NCI-H82 treated with DMSO at 0.1 percent for 48 hours (cell line): ENCODE results near the gene TMC2.

ENCODE experiments used
- DNase-seq: peaks from one replicate; lab custom pipeline; 2025; ENCODE audit not compliant: unreplicated experiment; lab: John Stamatoyannopoulos, UW

The TMC2 gene

DNA sequence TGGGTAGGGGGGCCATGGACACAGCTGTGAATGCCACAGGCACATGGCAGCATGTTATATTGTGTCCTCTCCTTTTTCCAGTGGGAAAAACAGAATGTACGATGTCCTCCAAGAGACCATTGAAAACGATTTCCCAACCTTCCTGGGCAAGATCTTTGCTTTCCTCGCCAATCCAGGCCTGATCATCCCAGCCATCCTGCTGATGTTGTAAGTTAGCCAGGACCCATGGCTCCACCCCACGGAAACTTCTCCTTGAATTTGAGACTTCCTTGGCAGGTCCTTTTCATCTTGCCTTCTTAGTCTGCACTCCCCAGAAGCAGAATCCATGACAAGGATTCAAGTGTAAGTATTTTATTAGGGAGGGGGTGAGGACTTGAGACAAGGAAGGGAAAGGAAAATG is 87.8 kb downstream of the TMC2 start:
- no peak for DNase-seq

DNA sequence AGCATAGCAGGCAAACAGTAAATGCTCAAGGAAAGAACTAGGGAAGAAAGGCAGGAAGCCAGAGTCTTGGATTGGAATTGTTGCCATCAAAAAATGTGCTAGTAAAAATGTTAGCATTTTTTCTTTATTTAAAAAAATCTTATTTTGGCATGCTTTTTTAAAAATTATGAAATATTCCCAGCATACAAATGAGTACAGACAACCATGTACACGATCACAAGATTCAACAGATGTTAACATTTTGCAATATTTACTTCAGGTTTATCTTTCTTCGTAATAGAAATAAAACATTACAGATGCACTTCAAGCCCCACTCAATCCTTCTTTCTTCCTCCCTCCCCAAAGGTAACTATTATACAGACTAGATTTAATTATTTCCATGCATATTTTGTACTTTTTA is 88.7 kb downstream of the TMC2 start:
- DNase-seq = no peak

DNA sequence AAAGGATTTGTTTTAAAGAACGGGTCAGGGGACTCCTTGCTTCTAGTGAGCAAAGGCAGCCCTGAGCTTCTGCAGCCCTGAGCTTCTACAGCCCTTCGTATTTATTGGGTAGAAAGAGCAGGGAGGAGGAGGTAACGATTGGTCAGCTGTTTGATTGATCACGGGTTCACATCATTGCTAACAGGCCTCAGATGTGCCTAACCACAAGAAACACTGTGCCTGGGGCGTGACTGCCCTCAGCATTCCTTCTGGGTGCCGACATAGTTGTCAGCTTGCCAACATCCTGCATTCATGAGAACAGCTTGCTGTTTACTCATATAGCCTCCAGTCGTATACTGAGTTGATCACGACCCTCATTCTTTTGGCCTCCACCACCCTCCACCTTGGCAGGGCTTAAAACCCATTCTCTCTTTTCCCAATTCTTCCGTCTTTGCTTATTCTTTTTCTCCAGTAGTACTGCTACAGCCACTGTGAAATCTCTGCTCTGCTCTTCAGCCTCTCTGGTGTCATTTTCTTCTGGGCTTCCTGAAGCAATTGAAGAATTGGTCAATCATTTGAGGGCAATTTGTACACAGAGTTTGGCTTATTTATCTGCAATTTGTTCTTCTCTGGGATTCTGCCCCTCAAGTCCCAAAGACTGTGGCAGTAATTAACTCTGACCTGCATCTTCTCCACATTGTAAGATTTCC is 90.6 kb downstream of the TMC2 start:
- DNase-seq = no peak

DNA sequence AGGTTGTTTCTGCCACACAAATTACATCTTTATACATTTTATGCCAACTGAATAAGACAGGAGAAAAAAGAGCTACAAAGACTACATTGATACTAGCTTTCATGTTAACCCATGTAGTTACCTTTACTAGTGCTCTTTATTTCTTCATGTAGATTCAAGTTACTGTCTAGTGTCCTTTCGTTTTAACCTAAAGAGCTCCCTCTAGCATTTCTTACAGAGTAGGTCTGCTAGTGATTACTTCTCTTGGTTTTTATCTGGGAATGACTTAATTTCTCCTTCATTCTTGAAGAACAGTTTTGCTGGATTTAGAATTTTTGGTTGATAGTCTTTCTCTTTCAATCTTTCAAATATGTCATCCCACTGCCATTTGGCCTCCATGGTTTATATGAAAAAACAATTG is 94.9 kb downstream of the TMC2 start:
- DNase-seq = no peak

DNA sequence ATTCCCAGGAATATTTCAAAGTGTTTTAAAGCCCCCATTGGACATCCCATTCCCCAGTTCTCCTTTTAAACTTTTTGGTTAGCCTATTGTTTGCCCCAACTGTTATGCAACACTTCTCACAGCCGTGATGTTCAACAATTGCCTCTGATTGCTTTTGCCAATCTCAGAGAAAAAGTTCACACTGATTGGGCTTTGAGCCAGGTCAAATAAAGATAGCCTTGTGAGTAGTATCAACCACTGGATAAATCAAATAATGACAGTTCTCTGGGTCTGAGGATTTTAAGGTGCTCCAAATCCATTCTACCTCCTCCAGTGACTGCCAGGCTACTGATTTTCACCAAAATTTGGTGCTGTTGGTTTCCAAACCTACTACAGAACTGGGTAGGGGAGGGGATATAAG is 97.0 kb downstream of the TMC2 start:
- no peak for DNase-seq

DNA sequence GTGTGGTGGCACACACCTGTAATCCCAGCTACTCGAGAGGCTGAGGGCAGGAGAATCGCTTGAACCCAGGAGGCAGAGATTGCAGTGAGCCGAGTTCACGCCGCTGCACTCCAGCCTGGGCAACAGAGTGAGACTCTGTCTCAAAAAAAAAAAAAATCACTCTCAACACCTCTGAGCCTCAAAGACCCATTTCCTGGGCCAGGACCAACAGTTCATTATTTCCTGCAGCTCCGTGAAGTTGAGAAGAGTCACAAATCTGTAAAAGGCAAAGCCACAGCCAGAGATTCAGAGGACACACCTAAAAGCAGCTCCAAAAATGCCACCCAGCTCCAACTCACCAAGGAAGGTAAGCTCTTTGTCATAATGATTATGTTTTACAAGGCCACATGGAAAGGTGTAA is 100.9 kb downstream of the TMC2 start:
- no peak for DNase-seq

DNA sequence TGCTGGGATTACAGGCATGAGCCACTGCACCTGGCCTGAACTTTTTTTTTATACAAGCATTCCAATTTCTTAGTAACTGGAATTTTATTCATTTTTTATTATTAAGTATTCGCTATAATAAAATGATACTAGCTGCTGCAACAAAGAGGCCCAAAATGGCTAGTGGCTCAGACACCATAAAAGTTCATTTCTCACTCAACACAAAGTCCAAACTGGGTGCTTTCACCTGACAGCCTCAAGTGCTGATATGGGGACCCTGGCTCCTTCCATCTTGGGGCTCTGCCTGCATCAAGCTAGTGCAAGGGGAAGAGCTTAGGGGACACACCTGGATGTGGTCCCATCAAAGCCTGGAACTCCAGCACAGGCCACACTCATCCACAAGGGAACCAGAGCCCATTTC is 103.9 kb downstream of the TMC2 start:
- no peak for DNase-seq

DNA sequence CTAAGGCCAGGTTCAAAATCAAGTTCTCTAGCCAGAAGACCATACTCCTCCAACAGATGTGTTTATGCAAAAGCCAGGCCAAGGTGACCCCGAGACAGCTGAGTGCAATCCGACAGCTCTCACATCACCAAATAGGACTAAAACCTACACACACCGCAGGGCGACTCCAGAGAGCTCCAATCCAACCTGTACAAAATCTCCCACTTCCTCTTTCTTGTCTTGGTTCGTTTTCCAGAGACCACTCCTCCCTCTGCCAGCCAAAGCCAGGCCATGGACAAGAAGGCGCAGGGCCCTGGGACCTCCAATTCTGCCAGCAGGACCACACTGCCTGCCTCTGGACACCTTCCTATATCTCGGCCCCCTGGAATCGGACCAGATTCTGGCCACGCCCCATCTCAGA is 104.5 kb downstream of the TMC2 start:
- no peak for DNase-seq

DNA sequence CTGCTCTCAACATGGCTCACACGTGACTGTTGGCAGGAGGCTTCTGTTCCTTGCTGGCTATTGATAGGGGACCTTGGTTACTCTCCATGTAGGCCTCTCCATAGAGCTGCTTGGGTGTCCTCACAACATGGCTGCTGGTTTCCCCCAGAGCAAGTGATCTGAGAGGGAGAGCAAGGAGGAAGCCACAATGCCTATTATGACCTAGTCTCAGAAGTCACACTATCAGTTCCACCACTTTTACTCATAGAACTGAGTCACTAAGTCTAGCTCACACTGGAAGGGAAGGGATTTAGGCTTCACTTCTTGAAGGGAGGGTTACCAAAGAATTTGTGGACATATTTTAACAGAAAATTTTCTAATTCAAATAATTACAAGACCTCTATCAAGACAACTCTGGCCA is 107.3 kb downstream of the TMC2 start:
- DNase-seq = no peak

DNA sequence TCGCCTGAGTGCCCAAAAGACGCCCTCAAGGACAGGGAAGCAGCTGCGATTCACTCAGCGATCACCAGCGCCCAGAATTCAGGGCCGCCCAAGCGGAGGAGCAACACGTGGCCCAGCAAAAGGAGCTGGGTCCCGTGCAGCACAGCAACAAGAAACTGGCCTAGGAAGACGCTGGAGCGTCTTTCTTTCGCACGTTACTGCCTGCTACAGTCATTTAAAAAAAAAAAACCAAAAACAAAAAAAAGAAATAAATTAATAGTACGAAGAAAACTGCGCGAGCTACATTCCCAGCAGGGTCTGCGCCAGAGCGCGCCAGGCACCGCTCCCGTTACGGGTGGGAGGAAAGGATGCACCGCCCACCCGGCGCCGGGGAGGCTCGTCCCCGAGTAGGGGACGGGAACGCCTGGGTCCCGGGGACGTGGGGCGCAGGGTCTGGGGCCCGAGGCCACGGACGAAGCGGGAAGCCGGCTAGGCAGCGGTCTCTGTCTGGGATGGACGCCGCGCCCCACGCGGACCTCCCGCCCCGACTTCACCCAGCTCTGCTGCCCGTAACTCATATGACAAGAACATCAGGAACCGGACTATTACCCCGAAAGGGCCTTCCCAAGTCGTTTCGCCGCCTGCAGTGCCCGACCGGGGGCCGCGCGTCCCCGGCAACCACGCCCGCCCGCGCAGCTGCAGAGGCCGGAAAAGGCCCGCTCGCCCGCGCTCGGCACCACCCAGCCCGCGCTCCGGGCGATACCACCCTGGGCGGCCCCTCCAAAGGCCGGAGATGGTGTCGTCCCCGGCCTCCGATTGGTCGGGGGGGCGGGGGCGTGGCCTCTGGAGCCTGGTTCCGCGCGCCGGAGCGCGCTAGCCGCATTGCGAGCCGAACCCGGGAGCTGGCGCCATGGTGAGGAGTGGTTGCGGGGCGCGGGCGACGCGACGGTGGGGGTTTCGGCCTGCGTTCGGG is 115.7 kb downstream of the TMC2 start, which contains the start of gene NOP56:
TSS of gene NOP56 (plus strand) at position 861 of the 952 bp plus-strand sequence. CDS start at position 890, 29 bp downstream.
- peak; percentile 65 for DNase-seq

DNA sequence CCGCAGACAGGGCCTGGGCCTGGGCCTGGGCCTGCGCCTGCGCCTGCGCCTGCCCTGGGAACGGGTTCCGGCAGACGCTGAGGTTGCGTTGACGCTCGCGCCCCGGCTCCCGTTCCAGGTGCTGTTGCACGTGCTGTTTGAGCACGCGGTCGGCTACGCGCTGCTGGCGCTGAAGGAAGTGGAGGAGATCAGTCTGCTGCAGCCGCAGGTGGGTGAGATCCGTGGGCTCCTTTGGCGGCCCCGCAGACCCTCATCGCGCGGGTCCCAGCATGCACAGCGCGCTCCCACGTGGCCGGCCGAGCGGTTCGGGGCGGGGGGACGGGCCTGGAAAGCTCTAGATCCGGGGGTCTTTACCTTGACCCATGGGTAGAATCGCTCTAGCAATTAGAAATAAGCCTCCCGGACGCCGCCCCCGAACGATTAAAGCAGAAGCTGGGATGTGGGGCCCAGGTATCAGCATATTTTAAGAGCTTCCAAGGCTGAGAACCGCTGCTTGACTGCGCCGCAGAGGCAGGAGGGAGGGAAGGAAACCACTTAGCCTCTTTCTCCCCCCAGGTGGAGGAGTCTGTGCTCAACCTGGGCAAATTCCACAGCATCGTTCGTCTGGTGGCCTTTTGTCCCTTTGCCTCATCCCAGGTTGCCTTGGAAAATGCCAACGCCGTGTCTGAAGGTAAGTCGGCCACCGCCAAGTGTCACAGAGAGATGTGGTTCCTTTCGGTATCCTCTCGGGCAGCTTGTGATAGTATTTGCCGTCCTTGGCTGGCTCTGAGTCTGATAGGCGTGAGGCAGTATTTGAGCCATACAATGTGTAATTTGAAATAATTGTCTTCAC is 116.6 kb downstream of the TMC2 start:
- DNase-seq = no peak

DNA sequence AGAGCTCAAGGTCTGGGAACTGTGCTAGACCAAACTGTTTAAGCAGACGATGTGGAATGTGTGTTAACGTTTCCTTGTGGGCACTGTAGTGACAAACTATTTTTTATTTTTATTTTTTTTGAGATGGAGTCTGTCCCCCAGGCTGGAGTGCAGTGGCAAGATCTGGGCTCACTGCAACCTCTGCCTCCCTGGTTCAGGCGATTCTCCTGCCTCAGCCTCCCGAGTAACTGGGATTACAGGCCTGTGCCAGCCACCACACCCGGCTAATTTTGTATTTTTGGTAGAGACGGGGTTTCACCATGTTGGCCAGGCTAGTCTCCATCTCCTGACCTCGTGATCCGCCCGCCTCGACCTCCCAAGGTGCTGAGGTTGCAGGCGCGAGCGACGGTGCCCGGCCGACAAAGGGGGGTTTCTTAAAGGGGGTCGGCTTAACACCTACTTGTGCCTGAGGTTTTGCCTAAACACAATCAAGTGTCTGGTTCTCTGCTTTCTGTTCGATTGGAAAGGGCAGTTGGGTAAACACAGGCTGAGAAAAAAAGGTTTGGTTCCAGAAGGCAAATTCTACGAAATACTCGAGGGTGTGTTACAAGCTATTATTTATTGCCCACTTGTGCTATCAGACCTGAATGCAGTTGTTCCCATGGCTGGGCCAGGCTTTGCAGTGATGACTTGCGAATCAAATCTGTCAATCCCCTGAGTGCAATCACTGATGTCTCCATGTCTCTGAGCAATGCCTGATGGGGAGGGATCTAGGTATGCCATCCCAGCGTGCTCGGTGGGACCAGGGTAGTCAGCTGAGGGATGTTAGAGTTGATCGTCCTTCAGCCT is 117.4 kb downstream of the TMC2 start:
- no peak for DNase-seq

DNA sequence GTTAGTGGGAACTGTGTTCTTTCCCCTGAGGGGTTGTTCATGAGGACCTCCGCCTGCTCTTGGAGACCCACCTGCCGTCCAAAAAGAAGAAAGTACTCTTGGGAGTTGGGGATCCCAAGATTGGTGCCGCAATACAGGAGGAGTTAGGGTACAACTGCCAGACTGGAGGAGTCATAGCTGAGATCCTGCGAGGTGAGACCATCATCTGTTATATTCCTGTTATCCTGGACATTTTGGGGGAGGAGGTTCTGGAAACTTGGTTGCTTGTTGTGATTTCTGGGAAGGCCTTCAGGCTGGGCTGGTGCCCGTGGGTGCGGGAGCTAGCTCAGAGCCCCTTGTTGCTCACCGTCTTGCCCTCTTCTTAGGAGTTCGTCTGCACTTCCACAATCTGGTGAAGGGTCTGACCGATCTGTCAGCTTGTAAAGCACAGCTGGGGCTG is 118.0 kb downstream of the TMC2 start:
- DNase-seq = no peak

DNA sequence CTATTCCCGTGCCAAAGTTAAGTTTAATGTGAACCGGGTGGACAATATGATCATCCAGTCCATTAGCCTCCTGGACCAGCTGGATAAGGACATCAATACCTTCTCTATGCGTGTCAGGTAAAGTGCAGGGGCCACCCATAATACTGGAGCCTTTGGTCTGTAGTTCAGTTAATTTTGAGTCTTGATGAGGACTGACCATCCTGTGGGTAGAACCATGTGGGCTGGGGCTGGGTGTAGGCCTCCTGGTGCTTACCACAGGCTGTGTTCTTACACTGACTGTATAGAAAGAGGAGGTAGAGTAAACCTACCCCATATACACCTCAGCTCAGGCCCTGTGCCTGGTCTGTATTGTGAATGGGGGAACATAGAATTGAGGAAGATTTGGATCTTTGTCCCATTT is 118.5 kb downstream of the TMC2 start:
- no peak for DNase-seq

DNA sequence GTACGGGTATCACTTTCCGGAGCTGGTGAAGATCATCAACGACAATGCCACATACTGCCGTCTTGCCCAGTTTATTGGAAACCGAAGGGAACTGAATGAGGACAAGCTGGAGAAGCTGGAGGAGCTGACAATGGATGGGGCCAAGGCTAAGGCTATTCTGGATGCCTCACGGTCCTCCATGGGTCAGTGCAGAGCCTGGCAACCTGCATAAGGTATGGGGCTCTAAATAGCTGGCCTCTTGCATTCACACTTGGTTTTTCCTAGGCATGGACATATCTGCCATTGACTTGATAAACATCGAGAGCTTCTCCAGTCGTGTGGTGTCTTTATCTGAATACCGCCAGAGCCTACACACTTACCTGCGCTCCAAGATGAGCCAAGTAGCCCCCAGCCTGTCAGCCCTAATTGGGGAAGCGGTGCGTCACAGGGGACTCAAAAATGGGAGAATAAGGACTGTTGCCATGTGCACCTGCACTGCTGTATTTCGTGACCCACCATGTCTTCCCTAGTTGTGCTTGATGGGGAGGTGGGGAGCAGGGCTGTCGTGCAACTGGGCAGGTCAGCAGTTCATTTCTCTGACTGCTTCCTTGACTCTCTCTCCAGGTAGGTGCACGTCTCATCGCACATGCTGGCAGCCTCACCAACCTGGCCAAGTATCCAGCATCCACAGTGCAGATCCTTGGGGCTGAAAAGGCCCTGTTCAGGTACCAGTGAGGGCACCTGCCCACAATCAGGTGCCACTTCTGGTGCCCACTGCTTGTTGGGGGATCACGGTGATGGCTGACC is 119.2 kb downstream of the TMC2 start:
- no peak for DNase-seq

DNA sequence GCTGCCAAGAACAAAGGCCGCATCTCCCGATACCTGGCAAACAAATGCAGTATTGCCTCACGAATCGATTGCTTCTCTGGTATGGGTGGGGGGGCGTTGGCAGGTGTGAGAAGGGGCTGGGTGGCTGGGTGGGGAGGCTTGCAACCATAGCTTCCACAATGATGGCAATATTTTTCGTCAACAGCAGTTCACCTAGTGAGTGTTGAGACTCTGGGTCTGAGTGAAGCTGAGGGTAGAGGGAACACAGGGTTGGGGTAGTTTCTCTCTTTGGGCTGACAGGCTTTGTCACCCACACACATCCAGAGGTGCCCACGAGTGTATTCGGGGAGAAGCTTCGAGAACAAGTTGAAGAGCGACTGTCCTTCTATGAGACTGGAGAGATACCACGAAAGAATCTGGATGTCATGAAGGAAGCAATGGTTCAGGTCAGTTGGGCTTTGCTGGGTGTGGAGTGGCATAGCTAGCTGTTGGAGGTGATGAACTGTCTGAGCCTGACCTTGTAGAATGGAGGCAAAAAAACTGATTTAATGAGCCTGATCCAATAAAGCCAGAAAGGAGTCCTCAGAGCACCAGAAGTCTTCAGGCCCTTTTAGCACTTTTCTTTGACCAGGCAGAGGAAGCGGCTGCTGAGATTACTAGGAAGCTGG is 120.2 kb downstream of the TMC2 start:
- DNase-seq = no peak

DNA sequence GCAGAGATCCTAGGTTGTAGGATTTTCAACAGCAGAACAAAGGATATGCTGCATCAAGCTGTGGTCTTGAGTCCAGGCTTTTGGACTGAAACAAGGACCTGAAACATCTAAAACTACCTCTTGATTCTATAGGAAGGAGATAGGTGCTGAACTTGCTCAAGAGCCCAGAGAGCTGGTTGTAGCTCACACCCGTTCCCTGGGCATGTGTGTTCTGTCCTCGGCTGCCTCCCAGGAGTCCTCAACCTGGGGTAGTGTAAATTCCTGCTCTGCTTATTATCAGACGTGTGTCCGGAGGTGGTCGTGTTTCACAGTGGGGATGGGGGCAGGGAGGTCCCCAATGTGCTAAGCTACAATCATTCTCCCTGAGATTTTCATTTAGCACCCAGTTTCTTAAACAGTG is 120.9 kb downstream of the TMC2 start:
- DNase-seq = no peak

DNA sequence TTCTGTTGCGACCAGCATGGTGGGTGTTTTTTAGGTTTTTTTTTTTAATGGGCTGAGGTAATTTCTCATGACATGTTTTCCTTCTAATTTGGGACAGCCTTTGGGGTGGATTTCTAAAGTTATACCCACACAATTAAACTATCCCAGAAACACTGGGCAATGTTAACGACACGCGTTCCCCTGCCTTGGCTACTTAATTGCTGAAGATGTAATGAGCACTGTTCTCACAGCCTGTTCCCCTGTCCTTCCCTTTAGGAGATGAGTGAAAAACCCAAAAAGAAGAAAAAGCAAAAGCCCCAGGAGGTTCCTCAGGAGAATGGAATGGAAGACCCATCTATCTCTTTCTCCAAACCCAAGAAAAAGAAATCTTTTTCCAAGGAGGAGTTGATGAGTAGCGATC is 121.3 kb downstream of the TMC2 start:
- DNase-seq = no peak
